H1 (cell line): ENCODE data around the gene ACYP1. TPM values are rescaled to one million over a fixed set of nuclear protein-coding genes. Genes with fewer than 3 reads are reported as not detected.
A peak's percentile ranks its signal among the peaks of the same experiment; 100 is the strongest.

Experiments used
- CTCF ChIA-PET: fragments of 300-600 bp; sonication (Branson Sonifier 250); formaldehyde crosslinking; loops from one replicate; lab custom pipeline; 2021; ENCODE audit not compliant: partially characterized antibody; lab: Charles Lee
- POLR2A ChIA-PET: fragments of 300-600 bp; sonication (Branson Sonifier 250); formaldehyde crosslinking; loops from one replicate; lab custom pipeline; 2021; ENCODE audit warnings: inconsistent platforms; ENCODE audit not compliant: partially characterized antibody; lab: Charles Lee
- DNase-seq, 2 experiments: peaks; one replicate each; pipeline versions ENCODE4 v3.0.0 to v3.0.0-alpha.2; 2010 to 2022; ENCODE audit warnings: low spot score in 2 of 2, low read depth in 1 of 2, mixed read lengths in 1 of 2
- FAIRE-seq: peaks from 2 replicates; lab custom pipeline; 2011; peaks lifted over from hg19 to GRCh38; lab: Jason Lieb, UNC
- H2AFZ ChIP-seq: 2 replicates; pipeline ENCODE4 v1.8.1; 2012; ENCODE audit warnings: low read length, inconsistent platforms
- H2AK5ac ChIP-seq: 2 replicates; pipeline ENCODE4 v1.6.1; 2013; ENCODE audit warnings: low read depth, low read length
- H2BK120ac ChIP-seq: replicated peaks from 2 replicates; pipeline ENCODE3; 2013; ENCODE audit warnings: low read depth, low read length, inconsistent platforms
- H2BK12ac ChIP-seq: 2 replicates; pipeline ENCODE4 v1.6.1; 2013; ENCODE audit warnings: low read depth, low read length
- H2BK15ac ChIP-seq: 2 replicates; pipeline ENCODE4 v1.6.1; 2013; ENCODE audit warnings: low read length
- H2BK20ac ChIP-seq: 2 replicates; pipeline ENCODE4 v1.6.1; 2013; ENCODE audit warnings: low read length
- H2BK5ac ChIP-seq: 2 replicates; pipeline ENCODE4 v1.6.1; 2013; ENCODE audit warnings: low read depth, low read length
- H3K14ac ChIP-seq: 2 replicates; pipeline ENCODE4 v1.6.1; 2013; ENCODE audit warnings: inconsistent platforms; ENCODE audit not compliant: insufficient read length
- H3K18ac ChIP-seq: 2 replicates; pipeline ENCODE4 v1.6.1; 2013; ENCODE audit warnings: low read length; ENCODE audit errors: extremely low read depth
- H3K23ac ChIP-seq: 2 replicates; pipeline ENCODE4 v1.6.1; 2013; ENCODE audit warnings: inconsistent platforms; ENCODE audit not compliant: insufficient read length
- H3K23me2 ChIP-seq: 2 replicates; pipeline ENCODE4 v1.6.1; 2013; ENCODE audit warnings: low read depth, low read length
- H3K27ac ChIP-seq: 2 replicates; pipeline ENCODE4 v1.6.1; 2011; ENCODE audit warnings: low read depth, low read length, inconsistent platforms
- H3K27me3 ChIP-seq, 4 experiments: replicated peaks in 1 of 4; 1 replicate in 1 of 4; 2 replicates in 3 of 4; pipeline versions ENCODE4 v1.6.1 to v1.8.1; 2011 to 2013; ENCODE audit warnings: low read length in 3 of 4, mild to moderate bottlenecking in 3 of 4, inconsistent platforms in 2 of 4, mixed read lengths in 2 of 4, moderate library complexity in 1 of 4; ENCODE audit not compliant: control insufficient read depth in 3 of 4, insufficient read depth in 3 of 4; ENCODE audit errors: extremely low read depth in 1 of 4
- H3K36me3 ChIP-seq, 4 experiments: 2 replicates each; pipeline versions ENCODE4 v1.6.1 to v1.8.1; 2011 to 2013; ENCODE audit warnings: mild to moderate bottlenecking in 4 of 4, low read length in 3 of 4, moderate library complexity in 2 of 4, control low read depth in 1 of 4, inconsistent platforms in 1 of 4; ENCODE audit not compliant: insufficient read depth in 4 of 4, control insufficient read depth in 2 of 4
- H3K4ac ChIP-seq: replicated peaks from 2 replicates; pipeline ENCODE3; 2013; ENCODE audit warnings: low read length, low read depth, mixed read lengths, inconsistent platforms; ENCODE audit not compliant: insufficient read length
- H3K4me1 ChIP-seq, 4 experiments: replicated peaks in 1 of 4; 1 replicate in 1 of 4; 2 replicates in 3 of 4; pipeline versions ENCODE4 v1.6.1 to v1.8.1; 2011 to 2013; ENCODE audit warnings: low read length in 3 of 4, inconsistent platforms in 2 of 4, mixed read lengths in 1 of 4; ENCODE audit not compliant: insufficient read depth in 4 of 4, control insufficient read depth in 3 of 4
- H3K4me2 ChIP-seq, 2 experiments: 2 replicates each; pipeline versions ENCODE4 v1.6.1 to v1.8.1; 2011 to 2013; ENCODE audit warnings: low read depth in 2 of 2, low read length in 2 of 2, control low read depth in 1 of 2, inconsistent platforms in 1 of 2, mild to moderate bottlenecking in 1 of 2; ENCODE audit not compliant: insufficient read depth in 1 of 2
- H3K4me3 ChIP-seq, 4 experiments: fragments of 200-600, 300-600 bp in 1 of 4; sonication (generic), shearing (Covaris generic), sonication (Bioruptor Twin) in 1 of 4; 2 replicates each; pipeline versions ENCODE4 v1.5.1 to v1.8.1; 2011 to 2016; ENCODE audit warnings: low read length in 4 of 4, low read depth in 3 of 4, control low read depth in 2 of 4, inconsistent platforms in 2 of 4, mild to moderate bottlenecking in 2 of 4, mixed read lengths in 1 of 4, moderate library complexity in 1 of 4; ENCODE audit not compliant: insufficient read depth in 2 of 4; ENCODE audit errors: extremely low read depth in 1 of 4
- H3K56ac ChIP-seq: replicated peaks from 2 replicates; pipeline ENCODE3; 2013; ENCODE audit warnings: low read depth, mild to moderate bottlenecking, mixed read lengths, low read length, inconsistent platforms; ENCODE audit not compliant: insufficient read length
- H3K79me1 ChIP-seq: 2 replicates; pipeline ENCODE4 v1.6.1; 2013; ENCODE audit warnings: low read depth, low read length, control low read depth
- H3K79me2 ChIP-seq, 2 experiments: 2 replicates each; pipeline versions ENCODE4 v1.6.1 to v1.8.1; 2012 to 2013; ENCODE audit warnings: low read length in 2 of 2, mild to moderate bottlenecking in 2 of 2, inconsistent platforms in 1 of 2; ENCODE audit not compliant: insufficient read depth in 2 of 2, control insufficient read depth in 1 of 2
- H3K9ac ChIP-seq, 4 experiments: replicated peaks in 1 of 4; 1 replicate in 1 of 4; 2 replicates in 3 of 4; pipeline versions ENCODE4 v1.6.1 to v1.8.1; 2011 to 2013; ENCODE audit warnings: low read depth in 3 of 4, low read length in 3 of 4, control low read depth in 2 of 4, mild to moderate bottlenecking in 2 of 4, moderate library complexity in 2 of 4, inconsistent platforms in 1 of 4; ENCODE audit errors: extremely low read depth in 1 of 4
- H3K9me3 ChIP-seq, 2 experiments: 2 replicates each; pipeline versions ENCODE4 v1.6.1 to v1.8.1; 2012 to 2013; ENCODE audit warnings: mild to moderate bottlenecking in 2 of 2, moderate library complexity in 2 of 2, control low read depth in 1 of 2, inconsistent platforms in 1 of 2, low read depth in 1 of 2, low read length in 1 of 2, mixed read lengths in 1 of 2; ENCODE audit not compliant: insufficient read depth in 2 of 2
- H4K20me1 ChIP-seq, 2 experiments: replicated peaks in 1 of 2; 2 replicates each; pipeline versions ENCODE3 to v1.8.1; 2011 to 2013; ENCODE audit warnings: inconsistent platforms in 2 of 2, low read length in 2 of 2, mild to moderate bottlenecking in 1 of 2; ENCODE audit not compliant: insufficient read depth in 2 of 2, control insufficient read depth in 1 of 2
- H4K5ac ChIP-seq: 2 replicates; pipeline ENCODE4 v1.6.1; 2013; ENCODE audit warnings: low read length, low read depth, mixed read lengths, inconsistent platforms; ENCODE audit not compliant: insufficient read length
- H4K8ac ChIP-seq: 2 replicates; pipeline ENCODE4 v1.8.0; 2013; ENCODE audit warnings: mild to moderate bottlenecking, moderate library complexity, low read length, inconsistent platforms; ENCODE audit not compliant: insufficient read depth; ENCODE audit errors: extremely low read depth
- H4K91ac ChIP-seq: replicated peaks from 2 replicates; pipeline ENCODE3; 2013; ENCODE audit warnings: low read length, mixed read lengths, inconsistent platforms; ENCODE audit not compliant: insufficient read length
- BCL11A ChIP-seq, 2 experiments: IDR thresholded peaks; one replicate each; pipeline ENCODE4 v1.6.1; 2011; ENCODE audit warnings: low read depth in 2 of 2, low read length in 2 of 2, mild to moderate bottlenecking in 2 of 2
- BRCA1 ChIP-seq: IDR thresholded peaks from 2 replicates; pipeline ENCODE4 v1.6.1; 2012; ENCODE audit warnings: low read depth, low read length, improper control_type of control experiment
- CTBP2 ChIP-seq: IDR thresholded peaks from 2 replicates; pipeline ENCODE4 v1.7.0; 2011; ENCODE audit warnings: borderline replicate concordance, mild to moderate bottlenecking, moderate library complexity, mixed read lengths, low read length; ENCODE audit not compliant: insufficient read depth, insufficient read length
- EGR1 ChIP-seq: IDR thresholded peaks from 2 replicates; pipeline ENCODE4 v1.6.1; 2011; ENCODE audit warnings: low read depth, low read length, borderline replicate concordance
- FOSL1 ChIP-seq: IDR thresholded peaks from 2 replicates; pipeline ENCODE4 v1.6.1; 2011; ENCODE audit warnings: mild to moderate bottlenecking, low read depth, low read length, moderate library complexity; ENCODE audit not compliant: insufficient read depth
- JUND ChIP-seq: IDR thresholded peaks from 2 replicates; pipeline ENCODE4 v1.6.1; 2011; ENCODE audit warnings: mild to moderate bottlenecking, improper control_type of control experiment, low read length
- KDM5A ChIP-seq: fragments of 200-600 bp; IDR thresholded peaks from 2 replicates; pipeline ENCODE4 v1.7.1; 2012; ENCODE audit warnings: mild to moderate bottlenecking, low read length, inconsistent platforms, mixed read lengths
- RFX5 ChIP-seq: IDR thresholded peaks from 2 replicates; pipeline ENCODE4 v1.6.1; 2011; ENCODE audit warnings: low read depth, low read length, improper control_type of control experiment, borderline replicate concordance
- RNF2 ChIP-seq: fragments of 200-900, 300-1000 bp; sonication (generic); IDR thresholded peaks from 2 replicates; pipeline ENCODE4 v1.7.1; 2016; ENCODE audit warnings: borderline replicate concordance, low read depth, mild to moderate bottlenecking, antibody characterized with exemption, low read length; ENCODE audit not compliant: poor library complexity, severe bottlenecking; ENCODE audit errors: missing control alignments
- SAP30 ChIP-seq: fragments of 300-600 bp; sonication (generic); IDR thresholded peaks from 2 replicates; pipeline ENCODE4 v1.7.1; 2012; ENCODE audit warnings: low read length, moderate library complexity, mild to moderate bottlenecking, inconsistent platforms; ENCODE audit not compliant: insufficient read depth, insufficient replicate concordance
- SP1 ChIP-seq: IDR thresholded peaks from 2 replicates; pipeline ENCODE4 v1.6.1; 2011; ENCODE audit warnings: low read depth, low read length
- SP2 ChIP-seq: IDR thresholded peaks from 2 replicates; pipeline ENCODE4 v1.6.1; 2012; ENCODE audit warnings: mild to moderate bottlenecking, low read length, inconsistent platforms
- TAF1 ChIP-seq: IDR thresholded peaks from 2 replicates; pipeline ENCODE4 v1.6.1; 2011; ENCODE audit warnings: mild to moderate bottlenecking, low read depth, low read length
- TAF7 ChIP-seq: optimal IDR thresholded peaks from 2 replicates; pipeline ENCODE3; 2011; ENCODE audit warnings: low read depth, mild to moderate bottlenecking, inconsistent platforms, low read length, moderate library complexity, borderline replicate concordance
- WGBS, 2 experiments: shearing (Covaris generic) in 1 of 2; methylation state at CpG; one replicate each; pipeline versions ENCODE4 v1.1.6 to v1.1.7; 2013 to 2015; ENCODE audit warnings: low lambda C conversion rate in 2 of 2, mixed read lengths in 2 of 2, inconsistent platforms in 1 of 2, low coverage in 1 of 2, missing lambda C conversion rate in 1 of 2; ENCODE audit not compliant: insufficient replicate concordance in 2 of 2, insufficient coverage in 1 of 2, insufficient read length in 1 of 2; ENCODE audit errors: extremely low coverage in 1 of 2, missing lambda C conversion rate in 1 of 2; 5-methylcytosine and 5-hydroxymethylcytosine counted together
- polyA plus RNA-seq, 7 experiments: library from polyadenylated mRNA; depleted of rRNA in 3 of 7; stranded (reverse) in 5 of 7; unstranded in 2 of 7; fragments of >200 nt in 5 of 7; fragments of 200-250 nt in 2 of 7; gene quantifications; 1 replicate in 5 of 7; 2 replicates in 1 of 7; 4 replicates in 1 of 7; pipeline versions ENCODE4 v1.2.1 to v1.2.3, GENCODE V29; 2011 to 2013; ENCODE audit warnings: missing spikeins in 2 of 7, mixed read lengths in 2 of 7
- total RNA-seq: library from RNA; stranded (reverse); fragmentation: NEBNext Ultra II Directional; extraction: Animal tissue kit (Norgen Biotek cat#: 25700); gene quantifications from 2 replicates; pipeline ENCODE4 v1.2.1, GENCODE V29; 2021

Gene ACYP1
- total and polyA plus RNA-seq, 2 of the 8 experiments (the other 6 are each of a cell fraction or from before 2014, with no cell fraction given) = 22.3 to 24.8 TPM

- H2BK15ac ChIP-seq = no peak overlapping the region
- no peak overlapping the region for H3K4me2 ChIP-seq
- H3K36me3 ChIP-seq = no peaks in the 10 kb centered on the region; a peak in 1 of 8 replicates
- H4K5ac ChIP-seq = no peak overlapping the region
- H3K27ac ChIP-seq = no peak overlapping the region
- ChIA-PET POLR2A (interaction anchor here (1.4 to 3.0 kb wide), 5 partner anchors 12 to 142 kb away, joined by 3 to 15 read pairs (median 5); partner anchors contain the start of genes ACYP1 and ZC2HC1C), CTCF (interaction anchor here (1.1 to 2.4 kb wide), 5 partner anchors 26 to 413 kb away, joined by 3 to 17 read pairs (median 3); no protein-coding TSS in a partner anchor)
- no peak overlapping the region for H3K56ac ChIP-seq
- no peak overlapping the region for H2BK120ac ChIP-seq
- H3K9ac ChIP-seq = peak overlapping the region in 1 of 4 experiments; percentile 46; a peak in 1 of 7 replicates
- H3K79me1 ChIP-seq = no peaks in the 10 kb centered on the region
- H2AFZ ChIP-seq = no peak overlapping the region
- H3K27me3 ChIP-seq = no peaks in the 10 kb centered on the region
- no peaks in the 10 kb centered on the region for H3K79me2 ChIP-seq
- 87% methylated on average over 5 of the region's 5 CpGs; no CpG with 5 or more reads in 1 of the 2 experiments for WGBS, 2 experiments
- no peak overlapping the region for H3K23ac ChIP-seq
- H2AK5ac ChIP-seq = no peak overlapping the region
- H4K91ac ChIP-seq = no peak overlapping the region
- no peak overlapping the region for H3K18ac ChIP-seq
- no peak for FAIRE-seq
- TF ChIP-seq EGR1 = no peak
- TF ChIP-seq TAF7 = no peak
- TF ChIP-seq RNF2 = no peak
- no peak for TF ChIP-seq SP1
- no peak for TF ChIP-seq RFX5
- no peak for TF ChIP-seq FOSL1
- no peak for TF ChIP-seq BCL11A (IDR thresholded peaks at IDR 0.05; ENCODE audit: low read depth in 2 of 2, low read length in 2 of 2)
- no peak for TF ChIP-seq KDM5A
- TF ChIP-seq BRCA1 = no peak
- no peak for TF ChIP-seq TAF1
- TF ChIP-seq CTBP2 = no peak
- TF ChIP-seq JUND = no peak
- no peak for TF ChIP-seq SP2
- no peak for TF ChIP-seq SAP30
- TF ChIP-seq, all 59 proteins: peak for 0
- H3K4me3 ChIP-seq = no peak overlapping the region
- peaks cover 0 to 4% (median 0%) of the 10 kb centered on the region in 4 experiments; a peak in 3 of 7 replicates for H3K4me1 ChIP-seq
- H3K4ac ChIP-seq = no peak overlapping the region
- no peaks in the 10 kb centered on the region; the same call in 1 of the 2 replicates for H3K23me2 ChIP-seq
- H3K14ac ChIP-seq = no peak overlapping the region
- no peak overlapping the region for H2BK5ac ChIP-seq
- DNase-seq = no peak
- H3K9me3 ChIP-seq = no peaks in the 10 kb centered on the region
- H2BK12ac ChIP-seq = no peak overlapping the region
- H4K20me1 ChIP-seq = no peaks in the 10 kb centered on the region
- no peak overlapping the region for H4K8ac ChIP-seq
- no peak overlapping the region for H2BK20ac ChIP-seq
Measured at GRCh38 chr14:75049136-75049535, 14.7 kb downstream of the ACYP1 start.
